GM19193 (cell line): Measurements from ENCODE around the gene MARK3.

ENCODE experiments used
- POLR2A ChIP-seq: IDR thresholded peaks from 4 replicates; pipeline ENCODE4 v1.6.1; 2011; ENCODE audit not compliant: insufficient read depth, insufficient read length; ENCODE audit errors: extremely low read depth

Gene MARK3

DNA sequence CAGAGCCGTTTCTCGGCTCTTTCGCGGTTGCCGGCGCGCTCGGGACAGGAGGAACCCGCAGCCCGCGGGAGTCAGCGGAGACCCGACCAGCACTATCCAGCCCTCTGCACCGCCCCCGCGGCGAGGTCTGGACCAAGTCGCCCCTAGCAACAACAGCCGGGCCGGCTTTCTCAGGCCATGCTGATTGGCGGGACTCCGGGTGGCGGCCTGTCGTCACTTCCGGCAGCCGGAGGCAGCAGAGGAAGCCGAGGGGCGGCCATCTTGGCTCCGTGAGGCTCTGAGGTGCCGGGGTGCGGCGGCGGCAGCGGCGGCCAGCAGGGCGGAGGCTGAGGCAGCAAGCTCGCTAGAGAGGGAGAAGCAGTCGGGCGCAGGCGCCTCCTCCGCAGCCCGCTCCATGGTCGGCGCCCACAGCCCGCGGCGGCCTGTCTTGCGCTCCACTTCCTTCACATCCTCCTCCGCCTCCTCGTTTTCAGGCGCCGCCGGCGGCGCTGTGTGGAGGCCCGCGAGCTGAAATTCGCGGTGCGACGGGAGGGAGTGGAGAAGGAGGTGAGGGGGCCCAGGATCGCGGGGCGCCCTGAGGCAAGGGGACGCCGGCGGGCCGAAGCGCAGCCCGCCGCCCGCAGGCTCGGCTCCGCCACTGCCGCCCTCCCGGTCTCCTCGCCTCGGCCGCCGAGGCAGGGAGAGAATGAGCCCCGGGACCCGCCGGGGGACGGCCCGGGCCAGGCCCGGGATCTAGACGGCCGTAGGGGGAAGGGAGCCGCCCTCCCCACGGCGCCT lies at the start of gene MARK3:
MARK3 (plus strand) TSS at position 264 of the 777 bp plus-strand sequence. CDS start 615 bp downstream, outside the sequence.
- TF ChIP-seq POLR2A: peak; percentile 91

DNA sequence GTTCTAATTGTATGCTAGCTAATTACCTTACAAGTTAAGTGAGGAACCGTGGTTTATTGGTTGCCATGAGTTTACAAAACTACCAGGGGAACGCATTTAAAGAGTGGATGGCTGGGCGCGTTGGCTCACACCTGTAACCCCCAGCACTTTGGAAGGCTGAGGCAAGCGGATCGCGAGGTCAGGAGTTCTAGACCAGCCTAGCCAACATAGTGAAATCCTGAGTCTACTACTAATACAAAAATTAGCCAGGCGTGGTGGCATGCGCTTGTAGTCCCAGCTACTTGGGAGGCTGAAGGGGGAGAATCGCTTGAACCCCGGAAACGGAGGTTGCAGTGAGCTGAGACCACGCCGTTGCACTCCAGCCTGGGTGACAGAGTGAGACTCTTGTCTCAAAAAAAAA lies 49.0 kb upstream of the MARK3 start:
- TF ChIP-seq POLR2A: no peak

DNA sequence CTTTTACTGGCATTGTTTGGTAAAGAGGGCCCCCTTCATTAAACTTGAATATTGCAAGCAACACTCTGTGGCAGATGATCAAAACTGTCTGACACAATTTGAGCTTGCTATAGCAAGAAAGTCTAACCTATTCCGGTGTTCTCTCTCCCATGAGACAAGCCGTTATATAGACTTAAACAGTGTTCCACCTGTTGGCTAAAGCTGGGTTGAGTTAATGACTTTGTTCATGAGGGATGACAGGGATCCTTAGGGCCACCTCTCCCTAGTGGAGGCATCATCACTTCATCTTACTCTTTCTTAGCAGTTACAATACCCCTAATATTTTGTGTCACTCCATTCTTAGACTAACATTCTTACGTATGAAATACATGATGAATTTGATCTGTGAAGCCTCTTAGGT lies 47.4 kb upstream of the MARK3 start:
- no peak for TF ChIP-seq POLR2A

DNA sequence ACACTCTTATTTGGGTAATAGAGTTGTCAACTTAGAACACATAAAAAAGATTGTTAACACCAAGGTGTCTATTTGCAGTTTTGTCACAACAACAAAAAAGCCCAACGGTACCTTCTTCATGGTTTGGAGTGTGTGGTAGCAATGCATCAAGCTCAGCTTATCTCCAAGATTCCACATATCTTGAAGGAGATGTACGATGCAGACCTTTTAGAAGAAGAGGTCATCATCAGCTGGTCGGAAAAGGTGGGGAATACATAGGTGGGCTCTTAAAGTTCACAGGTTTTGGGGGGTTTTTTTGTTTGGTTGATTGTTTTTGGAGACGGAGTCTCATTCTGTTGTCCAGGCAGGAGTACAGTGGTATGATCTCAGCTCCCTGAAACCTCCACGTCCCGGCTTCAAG lies 45.7 kb upstream of the MARK3 start:
- TF ChIP-seq POLR2A: no peak

DNA sequence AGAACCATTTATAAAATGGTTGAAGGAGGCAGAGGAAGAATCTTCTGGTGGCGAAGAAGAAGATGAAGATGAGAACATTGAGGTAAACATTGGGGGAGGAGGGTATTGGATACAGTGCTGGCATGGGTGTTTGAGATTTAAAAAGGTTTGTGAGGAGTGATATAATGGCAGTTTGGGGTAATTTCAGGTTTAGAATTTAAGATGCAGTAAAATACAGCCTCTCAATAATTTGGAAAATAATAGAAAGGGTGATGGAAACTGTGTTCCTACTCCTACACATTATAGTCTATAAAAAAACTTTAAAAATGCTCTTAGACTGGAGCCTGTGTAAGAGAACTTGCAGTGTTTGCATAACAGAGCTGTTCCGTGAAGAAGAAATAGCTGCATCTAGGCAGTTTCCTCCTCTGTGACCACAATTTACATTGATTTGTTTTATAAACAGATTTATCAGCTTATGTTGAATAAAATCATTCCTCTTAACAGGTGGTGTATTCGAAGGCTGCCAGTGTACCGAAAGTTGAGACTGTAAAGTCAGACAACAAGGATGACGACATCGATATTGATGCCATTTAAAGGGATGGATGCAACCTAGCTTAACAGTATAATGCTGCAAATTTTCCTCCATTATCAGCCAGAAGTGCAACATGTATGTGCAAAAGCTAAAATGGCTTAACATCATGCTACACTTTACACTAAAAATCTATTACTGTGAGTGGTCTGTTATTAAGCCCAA lies 44.6 kb upstream of the MARK3 start:
- TF ChIP-seq POLR2A: no peak

DNA sequence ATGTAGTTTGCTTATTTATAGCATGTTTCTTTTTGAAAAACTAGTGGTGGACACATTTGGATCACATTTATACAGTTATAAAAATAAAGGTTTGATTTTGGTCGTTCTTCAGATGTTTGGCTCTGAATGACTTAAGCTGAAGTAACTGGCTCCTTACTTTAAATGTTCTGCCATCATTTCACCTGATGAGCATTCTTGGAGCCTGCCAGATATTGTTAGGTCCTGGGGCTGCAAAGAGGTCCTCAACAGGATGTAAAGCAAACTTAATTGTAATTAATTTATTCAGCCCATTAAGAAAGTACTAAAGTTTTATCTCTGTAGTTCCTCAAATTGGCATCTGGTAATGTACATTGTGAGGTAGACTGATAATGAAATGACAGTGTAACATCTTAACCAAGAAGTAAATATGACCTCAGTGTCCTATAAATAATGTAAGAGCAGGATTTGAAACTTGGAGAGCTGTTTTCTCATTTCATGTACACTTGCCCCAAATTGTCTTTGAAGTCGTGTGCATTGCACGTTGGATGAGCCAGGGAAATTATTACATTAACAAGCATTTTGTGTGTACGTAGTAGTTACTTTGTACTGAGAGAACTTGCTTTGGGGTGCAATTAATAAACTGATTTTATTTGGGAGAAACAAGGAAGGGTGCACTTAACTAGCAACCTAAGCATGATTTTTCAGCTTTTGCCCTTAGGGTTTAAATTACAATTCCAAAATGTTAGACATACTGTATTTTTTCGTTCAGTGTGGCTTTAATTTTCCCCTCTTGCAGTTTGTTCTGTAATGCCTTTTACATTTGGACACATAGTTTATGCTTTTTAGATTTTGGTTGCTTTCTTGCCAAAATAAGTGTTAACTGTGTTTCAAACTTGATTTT lies 43.7 kb upstream of the MARK3 start:
- no peak for TF ChIP-seq POLR2A

DNA sequence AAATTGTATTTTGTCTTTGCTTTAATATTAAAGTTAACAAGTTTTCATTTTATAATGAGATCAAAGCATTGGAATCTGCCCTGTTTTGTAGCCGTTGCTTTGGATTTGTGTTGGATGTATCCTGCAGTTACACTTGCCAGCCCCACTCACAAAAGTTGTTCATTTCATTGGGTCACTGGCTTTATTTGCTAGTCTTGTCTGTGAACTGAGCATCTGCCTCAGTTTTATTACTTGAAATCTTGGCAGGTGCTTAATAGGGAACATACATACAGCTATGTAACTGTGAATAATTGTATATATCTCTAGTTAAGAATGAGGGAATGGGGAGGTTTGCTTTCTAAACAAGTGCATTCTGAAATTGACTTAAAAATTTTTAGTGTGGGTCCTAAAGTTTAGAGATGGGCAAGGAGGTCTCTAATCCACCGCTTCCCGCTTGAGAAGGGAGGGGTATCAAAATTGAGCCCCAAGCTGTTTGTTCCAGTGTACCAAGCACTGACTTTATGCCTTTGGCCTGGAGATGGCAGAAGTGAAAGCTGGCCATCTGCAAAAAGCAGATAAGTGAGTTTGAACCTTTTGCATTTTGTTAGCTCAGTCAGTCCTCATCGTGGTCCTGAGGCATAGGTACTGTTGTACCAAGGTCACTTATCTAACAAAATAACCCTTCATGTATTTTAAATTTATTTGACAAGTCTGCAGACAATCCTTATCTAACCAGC lies 41.9 kb upstream of the MARK3 start:
- TF ChIP-seq POLR2A: peak; percentile 41

DNA sequence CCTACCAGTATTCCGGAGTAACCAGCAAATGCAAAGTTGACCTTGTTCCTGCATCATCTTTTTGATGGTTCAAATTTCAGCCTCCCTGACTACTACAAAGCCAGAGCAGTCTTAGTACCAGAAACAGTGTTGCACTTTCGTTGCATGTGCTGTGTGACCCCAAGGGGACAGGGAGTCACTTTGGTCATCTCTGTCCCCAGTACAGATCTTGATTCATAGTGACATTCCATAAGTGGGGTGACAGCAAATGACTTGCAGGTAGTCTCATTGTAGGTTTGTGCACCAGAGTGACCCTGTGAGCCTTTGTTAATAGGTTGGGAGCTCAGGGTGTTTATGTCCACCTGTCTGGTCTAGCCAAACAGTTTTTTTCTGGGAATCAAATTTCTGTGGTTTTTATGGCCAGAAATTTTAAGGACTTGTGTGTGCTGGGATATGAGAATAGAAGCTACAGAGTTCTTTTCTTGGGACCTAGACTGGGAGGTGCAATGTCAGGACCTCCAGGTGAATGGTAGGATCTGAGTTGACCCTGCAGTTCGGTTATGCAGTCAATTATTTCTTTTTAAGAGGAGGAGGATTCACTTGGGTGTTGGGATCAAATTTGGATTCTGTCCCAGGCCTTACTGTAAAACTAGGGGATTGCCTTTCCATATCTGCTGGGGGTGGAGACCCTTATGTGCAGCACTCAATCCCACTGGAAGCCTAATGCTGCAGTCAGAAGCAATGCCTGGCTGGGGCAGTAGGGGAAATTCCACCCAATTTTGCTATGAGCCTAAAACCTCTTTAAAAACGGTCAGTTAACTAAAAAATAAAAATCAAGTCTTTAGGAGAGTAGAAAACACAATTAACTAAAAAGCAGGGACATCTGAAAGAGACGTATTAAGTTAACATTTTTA lies 41.1 kb upstream of the MARK3 start:
- peak; percentile 30 for TF ChIP-seq POLR2A

DNA sequence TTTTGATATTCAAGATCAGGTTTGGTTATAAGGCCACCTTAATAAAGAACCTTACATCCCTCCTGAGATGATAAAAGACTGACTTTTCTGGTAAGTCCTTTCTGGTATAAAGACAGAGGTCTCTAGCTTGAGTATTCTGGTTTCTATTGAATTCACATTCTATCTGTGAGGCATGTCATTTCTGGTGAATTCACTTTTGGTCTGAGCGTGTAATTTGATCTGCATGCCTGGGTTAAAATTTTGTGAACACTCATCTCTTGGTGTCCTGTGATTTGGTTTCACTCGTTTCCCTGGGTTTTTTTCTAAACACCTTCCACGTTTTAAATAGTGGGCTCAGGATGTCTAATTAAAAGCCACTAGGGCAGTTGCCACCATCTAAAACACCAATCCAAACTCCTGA lies 38.9 kb upstream of the MARK3 start:
- TF ChIP-seq POLR2A: no peak

DNA sequence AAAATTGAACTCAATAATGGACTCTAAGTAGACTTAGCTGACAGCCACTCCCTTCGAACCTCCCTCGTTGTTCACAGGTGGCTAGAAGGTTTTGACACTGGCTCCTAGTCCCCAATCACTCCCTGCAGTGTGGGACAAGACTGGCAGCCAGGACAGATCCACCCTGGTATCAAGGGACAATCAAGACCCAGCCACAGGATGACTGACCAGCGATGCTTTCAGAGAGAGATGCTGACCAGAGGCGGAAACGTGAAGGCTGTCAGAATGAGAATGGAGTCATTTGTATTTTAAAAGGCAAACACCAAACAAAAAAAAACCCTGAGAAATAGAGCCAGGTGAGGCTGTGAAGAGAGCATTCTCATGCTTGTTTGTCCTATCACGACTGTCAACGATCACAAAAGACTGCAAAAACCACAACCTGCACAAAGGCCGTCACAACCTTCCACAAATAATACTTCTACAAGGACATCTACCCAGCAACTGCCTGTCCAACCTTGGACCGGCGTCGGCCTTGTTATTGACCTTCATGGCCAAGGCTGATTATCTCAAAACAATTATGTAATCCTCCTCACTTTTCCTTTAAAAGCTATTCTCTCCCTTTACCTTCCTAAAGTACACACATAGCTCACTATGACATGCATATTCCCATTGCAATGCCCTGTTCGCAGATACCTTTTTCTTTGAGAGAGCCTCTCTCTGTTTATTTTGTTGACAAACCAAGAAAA lies 38.0 kb upstream of the MARK3 start:
- no peak for TF ChIP-seq POLR2A

DNA sequence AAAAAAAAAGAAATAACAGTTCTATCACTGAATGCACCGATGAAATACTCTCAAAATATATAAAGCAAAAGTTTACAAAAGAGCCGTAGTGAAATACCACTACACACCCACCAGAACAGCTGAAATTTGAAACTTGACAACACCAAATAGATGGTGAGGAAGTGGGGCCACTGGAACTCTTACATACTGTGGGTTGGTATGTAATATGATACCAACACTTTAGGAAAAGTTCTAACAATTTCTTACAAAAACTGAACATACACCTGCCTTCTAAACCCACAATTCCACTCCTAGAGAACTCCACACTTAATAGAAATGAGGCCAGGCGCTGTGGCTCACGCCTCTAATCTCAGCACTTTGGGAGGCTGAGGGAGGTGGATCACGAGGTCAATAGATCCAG lies 37.1 kb upstream of the MARK3 start:
- TF ChIP-seq POLR2A: no peak

DNA sequence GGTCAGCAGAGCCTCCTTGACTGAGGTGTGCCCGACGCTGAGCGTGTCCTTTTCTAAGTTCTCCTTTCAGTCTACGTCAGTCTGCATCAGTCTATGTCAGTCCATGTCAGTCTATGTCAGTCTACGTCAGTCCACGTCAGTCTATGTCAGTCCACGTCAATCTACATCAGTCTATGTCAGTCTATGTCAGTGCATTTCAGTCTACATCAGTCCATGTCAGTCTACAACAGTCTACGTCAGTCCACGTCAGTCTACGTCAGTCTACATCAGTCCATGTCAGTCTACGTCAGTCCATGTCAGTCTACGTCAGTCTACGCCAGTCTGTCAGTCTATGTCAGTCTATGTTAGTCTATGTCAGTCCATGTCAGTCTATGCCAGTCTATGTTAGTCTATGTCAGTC lies 35.2 kb upstream of the MARK3 start:
- TF ChIP-seq POLR2A: no peak

DNA sequence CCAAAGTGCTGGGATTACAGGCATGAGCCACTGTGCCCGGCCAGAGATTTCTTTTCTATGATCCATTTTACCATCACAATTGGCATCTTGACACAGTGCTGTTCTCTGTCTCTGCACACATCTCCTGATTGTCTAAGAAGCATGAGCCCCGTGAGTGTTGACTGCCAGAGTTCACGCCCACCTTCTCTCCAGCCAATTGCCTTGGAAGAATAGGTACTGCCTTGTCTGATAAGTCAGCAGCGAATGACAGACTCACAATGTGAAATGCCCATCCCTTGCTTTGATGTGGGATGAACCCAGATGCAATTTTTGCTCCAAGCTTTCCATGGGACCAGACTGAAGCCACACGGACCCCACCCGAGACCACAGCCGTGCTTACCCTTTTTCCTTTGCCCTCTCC lies 31.9 kb upstream of the MARK3 start:
- TF ChIP-seq POLR2A: no peak
